CD4-positive, alpha-beta T cell treated with Interleukin-12 subunit alpha and Interleukin-12 subunit beta, for 1 hour (primary cell): ENCODE data around the gene EPHB6.

Experiments
- DNase-seq: peaks from one replicate; pipeline ENCODE4 v3.0.0-alpha.2; 2020

EPHB6 gene

DNA sequence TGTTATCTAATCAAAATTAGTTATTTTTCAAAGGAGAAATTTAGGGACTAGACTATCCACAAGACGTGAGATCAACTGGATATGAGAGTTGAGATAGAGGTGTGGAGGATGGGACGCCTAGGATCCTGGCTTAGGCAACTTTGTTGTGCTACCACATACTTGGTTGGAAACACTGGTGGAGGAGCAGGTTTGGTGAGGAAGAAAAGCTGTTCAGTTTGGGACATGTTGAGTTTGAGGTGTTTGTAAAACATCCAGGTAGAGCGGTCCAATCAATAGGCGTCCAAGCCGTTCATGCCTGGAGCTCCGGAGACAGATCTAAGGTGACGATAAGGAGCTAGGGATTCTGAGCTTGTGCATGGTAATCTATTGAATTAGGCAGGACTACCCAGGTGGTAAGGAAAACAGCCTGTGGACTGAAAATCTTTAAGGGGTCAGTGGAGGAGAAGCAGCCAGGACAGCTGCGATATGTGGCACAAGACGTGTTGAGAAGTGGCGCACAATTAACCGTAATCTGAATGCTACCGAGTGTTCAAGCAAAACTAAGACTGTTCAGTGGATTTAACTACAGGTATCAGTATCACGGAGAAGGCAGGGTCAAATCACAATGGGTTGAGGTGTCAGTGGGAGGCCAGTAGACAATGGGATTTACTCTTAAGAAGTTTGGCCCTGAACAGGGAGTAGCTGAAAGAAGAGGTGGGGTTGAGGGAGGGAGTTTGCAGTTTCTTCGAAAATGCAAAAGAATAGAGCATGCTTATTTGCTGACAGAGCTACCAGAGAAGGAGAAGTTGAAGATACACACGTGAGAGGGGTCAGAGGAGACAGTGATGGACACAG is 46.8 kb downstream of the EPHB6 start:
- no peak for DNase-seq

DNA sequence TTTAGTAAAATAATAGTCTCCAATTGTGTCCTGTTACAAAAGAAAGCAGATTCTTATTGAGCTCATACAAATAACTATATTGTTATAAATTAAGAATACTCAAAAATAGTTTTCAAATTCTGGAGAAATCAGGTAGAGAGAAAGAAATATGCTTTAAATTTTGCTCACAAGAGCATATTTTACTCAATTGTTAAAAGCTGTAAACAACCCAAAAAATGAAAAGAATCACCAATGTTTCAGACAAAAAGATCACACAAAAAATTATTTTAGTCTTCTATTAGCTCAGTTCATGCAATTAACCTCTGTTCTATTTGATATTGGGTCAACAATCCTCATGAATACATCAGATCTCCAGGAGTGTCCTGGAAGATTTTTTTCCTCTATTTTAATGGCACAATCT is 49.3 kb downstream of the EPHB6 start:
- no peak for DNase-seq

DNA sequence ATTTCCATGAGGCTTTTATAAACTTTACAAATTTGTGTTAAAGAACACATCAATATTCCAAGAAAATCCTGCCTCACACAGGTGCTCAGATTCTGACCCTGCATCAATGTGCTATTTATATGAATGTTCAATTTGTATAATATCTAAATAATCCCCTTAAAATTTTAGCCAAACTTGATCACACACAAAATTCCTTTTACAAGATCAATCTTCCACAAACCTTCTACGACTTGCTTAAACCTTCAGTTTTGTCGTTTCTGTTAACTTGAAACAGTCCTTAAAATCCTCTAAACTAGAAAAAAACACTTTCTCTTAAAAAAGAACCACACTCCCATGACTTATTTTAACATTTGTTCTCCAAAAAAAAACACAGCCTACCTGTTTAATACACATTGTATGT is 50.9 kb downstream of the EPHB6 start:
- DNase-seq, result no peak

DNA sequence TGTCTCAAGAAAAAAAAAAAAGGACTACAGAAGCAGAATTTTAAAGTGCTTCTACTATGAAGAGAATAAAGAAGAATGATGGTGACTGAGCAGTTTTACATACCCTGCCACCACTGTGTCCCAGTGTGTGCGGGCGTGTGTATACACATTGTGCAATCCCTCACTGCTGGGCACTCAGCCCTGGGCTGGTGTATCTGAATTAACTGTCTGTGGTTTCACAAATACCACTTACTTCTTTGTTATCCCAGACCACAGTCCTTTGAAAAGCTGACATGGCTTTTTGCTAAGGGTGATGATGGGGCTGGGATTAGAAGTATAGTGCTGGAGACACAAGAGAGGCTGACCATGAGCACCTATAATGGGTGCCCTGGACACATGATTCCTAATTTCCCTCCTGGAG is 51.8 kb downstream of the EPHB6 start:
- DNase-seq, result no peak

DNA sequence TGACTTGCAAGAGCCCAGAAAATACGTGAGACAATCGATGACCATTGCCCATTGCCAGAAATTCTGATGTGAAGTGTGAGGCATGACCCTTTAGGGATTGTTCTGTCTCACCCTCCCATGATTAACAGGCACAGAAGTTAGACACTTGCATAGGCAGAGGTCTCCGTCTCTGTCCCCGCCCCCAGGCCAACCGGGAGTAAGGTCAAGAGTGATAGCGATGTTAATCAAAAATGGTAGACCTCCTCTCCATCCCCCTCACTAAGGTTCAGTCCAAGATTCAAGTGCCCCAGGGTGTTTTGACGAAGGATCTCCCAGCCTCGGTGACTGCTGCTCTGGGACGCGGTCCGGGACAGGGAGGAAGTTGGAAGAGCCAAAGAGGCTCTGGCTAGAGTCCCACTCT is 53.4 kb downstream of the EPHB6 start:
- DNase-seq, result no peak

DNA sequence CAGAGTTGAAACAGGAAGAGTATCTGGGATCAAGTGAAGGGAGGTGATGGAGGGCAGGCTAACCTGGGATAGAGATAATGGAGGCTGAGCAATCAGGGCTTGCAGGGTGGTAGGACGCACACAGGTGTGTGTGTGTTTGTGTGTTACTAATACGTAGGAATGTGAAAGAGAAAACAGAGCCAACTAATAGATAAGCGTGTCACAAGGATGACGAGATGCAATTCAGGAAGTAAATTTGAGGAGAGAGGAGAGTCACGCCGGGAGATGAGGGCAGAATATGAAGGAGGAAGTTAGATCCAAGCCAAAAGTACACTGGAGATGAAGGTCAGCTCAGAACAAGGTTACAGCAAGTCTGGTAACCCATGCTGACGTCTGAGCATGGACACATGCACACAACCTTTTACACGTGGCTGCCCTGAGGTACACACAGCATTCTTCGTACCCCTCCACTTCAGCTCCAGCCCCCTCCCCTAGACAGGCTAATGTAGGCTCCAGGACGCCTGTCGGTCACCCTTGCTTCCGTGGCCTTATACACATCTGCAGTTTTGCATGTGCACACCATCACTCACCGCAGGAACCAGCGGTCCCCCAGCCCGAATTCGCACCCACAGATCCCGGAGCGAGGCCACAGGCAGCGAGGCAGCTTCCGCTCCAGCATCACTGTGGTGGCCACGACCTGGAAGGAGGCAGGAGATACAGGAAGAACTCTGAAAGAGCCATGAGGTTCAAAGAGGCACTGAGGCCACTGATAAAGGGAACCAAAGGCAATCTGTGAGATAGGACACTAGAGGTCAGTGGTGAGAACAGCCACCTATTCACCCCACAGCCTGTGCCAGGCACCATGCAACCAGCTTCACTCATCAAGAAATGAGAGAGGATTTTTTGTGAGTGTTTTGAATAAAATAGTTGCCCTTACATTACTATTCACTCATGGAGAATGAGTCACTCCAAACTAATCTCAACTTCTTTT is 54.3 kb downstream of the EPHB6 start:
- no peak for DNase-seq

DNA sequence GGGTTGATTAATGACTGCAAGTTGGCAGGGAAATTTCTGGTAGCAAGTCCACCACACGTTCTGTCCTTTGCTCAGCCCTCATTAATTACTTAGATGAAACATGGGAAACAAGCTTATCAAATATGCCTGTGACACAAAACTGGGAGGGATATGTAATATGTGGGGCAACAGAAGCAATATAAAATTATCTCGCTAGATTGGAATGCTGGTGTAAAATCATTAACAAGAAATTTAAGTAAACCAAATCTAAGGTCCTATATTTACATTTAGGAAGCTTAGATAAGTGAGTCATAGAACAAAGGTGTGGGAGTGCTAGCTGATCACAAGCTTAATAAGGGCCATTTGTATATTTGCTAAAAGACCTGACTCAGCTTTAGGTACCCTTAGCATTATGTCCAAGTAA is 55.2 kb downstream of the EPHB6 start:
- no peak for DNase-seq

DNA sequence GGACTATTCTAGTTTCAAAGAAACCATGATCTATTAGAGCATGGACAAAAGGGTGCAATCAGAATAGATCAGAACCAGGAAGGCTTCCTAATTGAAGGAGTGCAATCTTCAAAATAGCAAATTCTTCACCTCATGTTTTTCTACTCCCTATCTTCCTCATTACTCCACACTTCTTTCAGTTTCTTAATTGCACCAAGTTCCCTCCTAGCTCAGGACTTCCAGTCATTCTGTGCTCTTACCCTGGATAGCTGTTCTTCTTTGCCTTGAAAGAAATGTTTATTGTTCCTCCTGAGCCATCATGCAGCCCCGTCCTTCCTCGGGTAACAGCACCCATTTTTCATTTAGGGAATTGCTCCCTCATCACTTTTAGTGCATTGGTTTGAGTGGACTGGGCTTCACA is 55.6 kb downstream of the EPHB6 start:
- no peak for DNase-seq

DNA sequence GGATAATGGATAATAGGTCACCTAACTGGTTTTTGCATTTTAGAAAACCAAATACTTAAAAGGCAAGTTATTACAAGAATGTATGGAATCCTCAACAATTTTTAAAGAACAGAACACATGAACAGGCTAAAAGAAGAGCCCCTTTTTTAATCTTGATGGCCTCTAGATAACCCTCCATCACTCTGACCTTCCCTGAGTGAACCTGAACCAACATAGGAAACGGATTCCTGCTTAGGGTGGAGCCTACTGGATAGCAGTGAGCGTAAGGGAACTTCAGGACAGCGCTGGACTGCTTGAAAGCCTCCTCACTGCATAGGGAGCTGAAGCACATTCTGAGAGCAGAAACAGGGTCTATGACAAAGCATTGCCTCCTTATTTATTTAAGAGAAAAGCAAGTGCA is 58.2 kb downstream of the EPHB6 start:
- no peak for DNase-seq

DNA sequence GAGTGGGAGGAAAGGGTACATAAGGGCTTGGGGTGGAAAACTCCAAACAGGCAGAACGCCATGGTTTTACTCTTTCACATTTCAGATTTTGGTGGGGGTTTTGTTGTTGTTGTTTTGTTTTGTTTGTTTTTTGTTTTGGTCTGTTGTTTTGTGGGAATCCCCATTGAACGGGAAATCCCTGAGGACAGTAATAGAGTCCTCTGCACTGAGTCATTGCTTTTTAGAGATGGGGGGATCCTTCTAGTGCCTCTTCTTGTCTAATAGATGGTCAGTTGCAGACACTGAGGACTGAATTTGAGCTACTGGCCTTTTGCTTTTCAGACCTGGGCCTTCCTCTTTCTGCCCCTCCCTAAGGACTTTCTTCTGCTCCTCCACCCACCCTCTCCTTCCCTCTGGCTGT is 58.7 kb downstream of the EPHB6 start:
- no peak for DNase-seq

DNA sequence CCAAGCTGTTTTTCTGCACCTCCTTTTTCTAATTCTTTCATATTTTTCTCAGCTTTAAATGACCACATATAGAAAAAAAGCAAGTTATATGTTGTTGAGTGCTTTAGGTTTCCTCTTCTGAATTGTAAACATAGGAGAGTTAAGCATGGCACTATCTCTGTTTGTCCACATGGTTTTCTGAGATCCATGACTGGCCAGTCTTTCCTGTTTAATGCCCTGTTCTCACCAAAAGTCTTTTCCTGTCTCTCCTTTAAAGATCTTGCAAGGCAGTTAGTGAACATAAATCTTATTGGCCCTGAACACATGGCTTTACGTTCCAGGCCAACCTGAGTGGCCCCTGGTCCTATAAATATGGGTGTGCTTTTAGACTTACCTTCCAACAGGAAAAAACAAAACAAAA is 59.2 kb downstream of the EPHB6 start:
- DNase-seq, result no peak

DNA sequence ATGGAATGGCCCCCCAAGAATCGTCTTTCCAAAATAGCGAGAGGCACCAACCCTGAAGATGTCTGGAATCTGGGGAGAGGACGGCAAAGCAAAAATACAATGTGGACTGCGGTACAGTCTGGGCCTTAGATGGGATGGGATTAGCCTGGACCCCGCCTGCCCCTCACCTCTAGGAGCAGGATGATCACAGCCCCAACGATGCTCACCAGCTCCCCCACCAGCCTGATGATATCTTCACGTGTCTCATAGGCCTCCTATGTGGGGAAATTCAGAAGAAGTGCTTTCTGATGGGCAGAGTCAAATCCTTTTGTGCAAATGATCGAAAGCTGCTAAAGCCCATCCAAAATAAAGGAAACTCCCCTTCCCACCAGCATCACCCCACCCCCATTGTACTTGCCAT is 60.4 kb downstream of the EPHB6 start:
- DNase-seq, result no peak

DNA sequence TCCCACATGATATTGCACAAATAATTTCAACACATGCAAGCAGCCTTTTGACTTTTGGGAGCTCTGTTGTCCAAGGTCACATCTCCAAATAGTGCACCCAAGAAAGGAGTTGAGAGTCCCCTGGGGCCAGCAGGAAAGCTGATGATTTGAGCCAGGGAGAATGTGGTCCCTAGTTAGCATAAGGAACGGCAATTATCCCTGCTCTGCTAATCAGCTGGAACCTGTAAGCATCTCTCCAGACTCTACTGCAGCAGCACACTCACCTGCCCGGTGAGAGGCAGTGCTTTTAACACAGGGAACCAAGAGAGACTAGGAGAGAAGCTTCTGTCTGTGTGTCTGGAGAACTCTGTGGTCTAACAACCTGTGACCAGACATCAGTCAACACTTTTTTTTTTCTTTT is 61.6 kb downstream of the EPHB6 start:
- no peak for DNase-seq

DNA sequence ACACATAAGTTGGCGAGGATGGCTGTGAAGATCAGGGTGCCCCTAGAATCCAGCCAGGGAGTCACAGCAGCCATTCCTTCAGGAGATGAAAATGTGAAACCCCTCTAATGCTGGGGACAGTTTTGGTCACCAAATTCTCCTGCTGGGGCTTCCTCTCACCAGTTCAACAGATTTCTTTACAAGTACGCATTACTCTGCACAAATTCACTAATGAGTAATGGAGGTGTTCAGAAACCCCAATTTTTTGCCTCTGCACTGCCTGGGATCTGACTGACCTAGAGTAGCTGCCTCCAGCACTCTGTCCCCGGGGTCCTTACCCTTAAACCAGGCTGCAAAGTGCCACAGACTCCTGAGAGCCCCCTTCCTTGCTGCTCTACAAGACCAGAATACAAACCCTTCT is 62.6 kb downstream of the EPHB6 start:
- no peak for DNase-seq

DNA sequence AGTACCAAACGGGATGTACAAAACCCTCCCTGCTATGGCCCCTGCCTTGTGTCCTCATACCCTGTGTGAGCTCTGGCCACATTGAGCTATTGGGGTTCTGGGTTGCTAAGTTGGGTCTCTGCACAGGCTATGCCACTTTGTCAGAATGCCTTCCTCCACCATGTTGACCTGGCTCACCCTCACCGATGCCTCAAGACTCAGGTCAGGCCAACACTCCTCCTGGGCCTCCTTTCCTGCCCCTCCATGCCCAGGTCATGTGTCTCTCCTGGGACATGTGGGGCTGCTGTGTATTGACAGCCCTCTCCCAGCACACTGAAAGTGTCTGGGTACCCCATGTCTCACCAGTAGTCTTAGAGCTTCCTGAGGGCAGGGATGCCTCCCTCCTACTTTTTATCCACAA is 64.0 kb downstream of the EPHB6 start:
- no peak for DNase-seq

DNA sequence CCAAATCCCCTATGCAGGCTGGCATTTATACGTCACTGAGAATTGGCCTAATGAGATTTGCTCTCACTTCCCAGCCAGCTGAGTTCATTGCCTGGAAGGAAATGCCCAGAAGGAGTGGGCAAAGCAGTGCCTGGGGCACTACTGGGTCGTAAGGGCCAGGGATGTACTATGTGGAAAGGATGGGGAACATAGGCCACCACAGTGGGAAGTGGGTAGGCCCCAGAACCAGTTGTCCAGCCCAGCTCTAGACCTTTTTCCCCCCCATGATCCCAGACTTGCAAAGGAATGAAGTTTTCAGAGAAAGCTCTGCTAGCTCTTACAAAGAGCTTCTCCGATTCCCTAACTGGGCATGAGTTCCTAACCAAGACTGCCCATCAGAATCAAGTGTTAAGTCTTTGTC is 64.8 kb downstream of the EPHB6 start:
- DNase-seq, result no peak
